Mucosa of stomach (tissue), 1 donor: Measurements from ENCODE around the gene C15orf39.

Experiments
- H3K27me3 ChIP-seq: one replicate; pipeline ENCODE4 v1.7.0; 2013; ENCODE audit warnings: mild to moderate bottlenecking, low read length; ENCODE audit not compliant: control insufficient read depth, insufficient read depth
- H3K36me3 ChIP-seq: one replicate; pipeline ENCODE4 v1.7.0; 2013; ENCODE audit warnings: low read length; ENCODE audit not compliant: control insufficient read depth, insufficient read depth
- H3K4me1 ChIP-seq: one replicate; pipeline ENCODE4 v1.7.0; 2013; ENCODE audit warnings: mild to moderate bottlenecking, low read length; ENCODE audit not compliant: control insufficient read depth, insufficient read depth
- H3K4me3 ChIP-seq: one replicate; pipeline ENCODE4 v1.7.0; 2013; ENCODE audit warnings: low read length
- H3K9ac ChIP-seq: one replicate; pipeline ENCODE4 v1.7.0; 2013; ENCODE audit warnings: mild to moderate bottlenecking, low read length, moderate library complexity
- H3K9me3 ChIP-seq: one replicate; pipeline ENCODE4 v1.7.0; 2013; ENCODE audit warnings: mild to moderate bottlenecking, low read length, moderate library complexity; ENCODE audit not compliant: control insufficient read depth
- donor health status: Pancreatic carcinoma.

The C15orf39 gene

GRCh38 chr15:75193272-75193671 is 8.4 kb upstream of the C15orf39 start:
- no peaks in the 10 kb centered on the region for H3K9me3 ChIP-seq
- no peaks in the 10 kb centered on the region for H3K36me3 ChIP-seq
- H3K4me1 ChIP-seq = peaks cover 18% of the 10 kb centered on the region
- peaks cover 6% of the 10 kb centered on the region for H3K27me3 ChIP-seq
- no peak overlapping the region for H3K9ac ChIP-seq
- no peak overlapping the region for H3K4me3 ChIP-seq

DNA sequence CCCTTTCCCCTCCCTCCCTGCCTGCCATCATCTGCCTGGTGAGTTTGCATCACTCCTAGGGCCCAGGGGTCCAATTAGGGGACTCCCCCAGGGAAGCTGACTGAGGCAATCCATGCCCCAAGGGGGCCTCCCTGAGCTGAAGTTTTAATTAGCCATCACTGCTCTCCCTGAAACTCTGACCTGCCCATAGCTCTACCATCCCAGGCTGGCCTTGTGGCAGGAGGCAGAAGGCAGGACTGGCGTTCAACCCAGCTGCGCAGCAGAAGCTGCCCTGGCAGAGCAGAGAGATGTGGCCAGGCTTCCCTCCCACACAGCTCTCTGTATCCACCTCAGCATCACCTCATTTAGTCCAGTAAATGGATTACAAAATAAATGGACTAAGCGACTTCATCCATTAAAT is 7.7 kb upstream of the C15orf39 start:
- peaks cover 25% of the 10 kb centered on the region for H3K4me1 ChIP-seq
- H3K4me3 ChIP-seq = no peak overlapping the region
- peaks cover 6% of the 10 kb centered on the region for H3K27me3 ChIP-seq
- H3K9me3 ChIP-seq = no peaks in the 10 kb centered on the region
- H3K9ac ChIP-seq = no peak overlapping the region
- no peaks in the 10 kb centered on the region for H3K36me3 ChIP-seq

- H3K9ac ChIP-seq = no peak overlapping the region
- peaks cover 30% of the 10 kb centered on the region for H3K4me1 ChIP-seq
- H3K9me3 ChIP-seq = no peaks in the 10 kb centered on the region
- H3K4me3 ChIP-seq = no peak overlapping the region
- H3K36me3 ChIP-seq = no peaks in the 10 kb centered on the region
- H3K27me3 ChIP-seq = peaks cover 6% of the 10 kb centered on the region
Observed at GRCh38 chr15:75194397-75194796, 7.3 kb upstream of the C15orf39 start.

DNA sequence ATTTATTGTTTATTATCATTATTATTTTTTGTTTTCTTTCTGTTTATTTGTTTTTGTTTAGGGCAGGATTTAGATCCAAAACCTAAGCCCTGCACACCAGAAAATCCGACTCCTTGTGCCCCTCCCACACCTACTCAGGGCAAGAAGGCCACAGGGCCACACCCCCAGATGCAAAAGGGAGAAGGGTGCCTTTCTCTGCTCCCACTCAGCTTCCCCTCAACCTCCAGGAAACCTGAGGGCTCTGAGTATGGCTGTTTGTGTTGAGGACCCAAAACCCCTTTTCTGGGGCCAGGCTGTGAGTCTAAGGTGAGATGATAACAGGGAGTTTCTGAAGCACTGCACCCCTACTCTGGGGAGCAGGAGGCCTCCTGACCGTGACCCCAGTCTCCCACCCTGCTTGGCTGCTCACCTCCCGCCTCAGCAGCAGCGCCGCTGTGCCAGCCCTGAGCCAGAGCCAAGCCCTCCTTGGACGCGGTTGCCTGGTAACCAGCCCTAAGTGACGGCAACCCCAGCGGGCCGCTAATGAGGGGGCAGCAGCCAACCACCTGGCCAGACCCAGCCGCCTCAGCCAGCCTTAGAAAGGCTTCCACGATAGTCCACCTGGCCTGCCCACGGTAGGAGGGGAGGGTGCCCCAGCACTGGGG is 6.4 kb upstream of the C15orf39 start:
- Histone ChIP-seq H3K27me3 (peaks cover 6% of the 10 kb centered on the region), H3K4me3 (no peak overlapping the region), H3K9ac (no peak overlapping the region), H3K9me3 (no peaks in the 10 kb centered on the region), H3K36me3 (no peaks in the 10 kb centered on the region), H3K4me1 (peaks cover 38% of the 10 kb centered on the region)

- no peak overlapping the region for H3K4me3 ChIP-seq
- peaks cover 44% of the 10 kb centered on the region for H3K4me1 ChIP-seq
- no peaks in the 10 kb centered on the region for H3K36me3 ChIP-seq
- no peak overlapping the region for H3K9ac ChIP-seq
- no peaks in the 10 kb centered on the region for H3K9me3 ChIP-seq
- peaks cover 6% of the 10 kb centered on the region for H3K27me3 ChIP-seq
Observed at GRCh38 chr15:75195766-75196241, 5.9 kb upstream of the C15orf39 start.

- Histone ChIP-seq H3K27me3 (peaks cover 6% of the 10 kb centered on the region), H3K36me3 (no peaks in the 10 kb centered on the region), H3K4me3 (no peak overlapping the region), H3K4me1 (peaks cover 50% of the 10 kb centered on the region), H3K9me3 (no peaks in the 10 kb centered on the region), H3K9ac (no peak overlapping the region)
Observed at GRCh38 chr15:75197062-75197630, 4.5 kb upstream of the C15orf39 start.

DNA sequence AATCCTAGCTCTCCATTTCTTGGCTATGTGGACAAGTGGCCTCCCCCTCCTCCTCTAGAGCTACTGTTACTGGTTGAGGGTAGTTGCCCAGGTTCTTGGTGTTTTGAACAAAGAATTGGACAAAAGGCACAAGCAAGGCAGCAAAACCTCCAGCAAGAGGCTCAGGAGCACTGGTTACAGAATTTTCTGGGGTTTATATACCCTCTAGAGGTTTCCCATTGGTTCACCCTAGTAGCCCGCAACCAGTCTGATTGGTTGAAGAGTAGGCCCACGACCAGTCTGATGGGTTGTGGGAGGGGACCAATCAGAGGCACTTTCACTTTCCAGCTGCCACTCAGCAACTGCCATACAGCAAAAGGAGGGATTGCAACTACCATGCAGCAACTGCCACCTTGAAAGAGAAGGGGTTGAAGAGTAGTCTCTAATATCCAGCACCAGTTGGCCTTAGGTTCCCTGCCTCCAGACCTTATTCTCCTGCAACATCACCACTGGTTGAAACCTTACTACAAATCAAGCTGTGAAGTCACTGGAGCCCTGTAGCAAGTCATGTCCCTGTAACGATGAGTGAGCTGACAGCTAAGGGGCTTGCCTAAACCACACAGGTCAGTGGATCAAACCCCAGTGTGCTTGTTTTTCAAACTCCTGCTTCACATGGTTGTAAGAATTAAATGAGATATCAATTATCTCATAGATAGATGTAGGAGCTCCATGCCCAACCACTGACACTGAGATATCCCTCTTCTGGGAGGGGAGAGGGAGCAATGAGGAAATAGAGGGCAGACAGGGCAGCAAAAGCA is 2.9 kb upstream of the C15orf39 start:
- Histone ChIP-seq H3K9ac (no peak overlapping the region), H3K4me1 (peaks cover 59% of the 10 kb centered on the region), H3K9me3 (no peaks in the 10 kb centered on the region), H3K4me3 (no peak overlapping the region), H3K27me3 (peaks cover 6% of the 10 kb centered on the region), H3K36me3 (no peaks in the 10 kb centered on the region)

- peak overlapping the region; percentile 65 for H3K9ac ChIP-seq
- no peaks in the 10 kb centered on the region for H3K9me3 ChIP-seq
- H3K4me3 ChIP-seq = no peak overlapping the region
- peaks cover 6% of the 10 kb centered on the region for H3K27me3 ChIP-seq
- H3K4me1 ChIP-seq = peaks cover 66% of the 10 kb centered on the region
- H3K36me3 ChIP-seq = no peaks in the 10 kb centered on the region
Observed at GRCh38 chr15:75199357-75199940, 2.2 kb upstream of the C15orf39 start.

DNA sequence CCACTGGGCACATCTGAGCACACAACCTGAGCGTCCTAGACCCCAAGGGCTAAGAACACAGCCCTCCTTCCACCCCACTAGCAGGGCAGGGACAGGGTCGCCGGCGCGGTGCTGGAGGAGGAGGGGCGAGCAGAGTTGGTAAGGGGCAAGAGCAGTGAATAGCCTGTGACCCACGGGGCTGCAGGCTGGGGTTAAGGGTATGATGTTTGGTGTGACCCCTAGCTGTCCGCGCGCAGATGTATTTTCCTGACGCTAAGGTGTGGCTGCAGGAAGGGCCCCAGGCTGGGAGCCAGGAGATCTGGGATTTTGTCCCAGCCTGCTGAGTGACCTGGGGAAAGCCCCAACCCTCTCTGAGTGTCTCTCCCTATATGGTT is 1.3 kb upstream of the C15orf39 start:
- Histone ChIP-seq H3K4me3 (peak overlapping the region; percentile 28), H3K9ac (peak overlapping the region; percentile 65), H3K36me3 (no peaks in the 10 kb centered on the region), H3K27me3 (peaks cover 2% of the 10 kb centered on the region), H3K4me1 (peaks cover 71% of the 10 kb centered on the region), H3K9me3 (no peaks in the 10 kb centered on the region)

DNA sequence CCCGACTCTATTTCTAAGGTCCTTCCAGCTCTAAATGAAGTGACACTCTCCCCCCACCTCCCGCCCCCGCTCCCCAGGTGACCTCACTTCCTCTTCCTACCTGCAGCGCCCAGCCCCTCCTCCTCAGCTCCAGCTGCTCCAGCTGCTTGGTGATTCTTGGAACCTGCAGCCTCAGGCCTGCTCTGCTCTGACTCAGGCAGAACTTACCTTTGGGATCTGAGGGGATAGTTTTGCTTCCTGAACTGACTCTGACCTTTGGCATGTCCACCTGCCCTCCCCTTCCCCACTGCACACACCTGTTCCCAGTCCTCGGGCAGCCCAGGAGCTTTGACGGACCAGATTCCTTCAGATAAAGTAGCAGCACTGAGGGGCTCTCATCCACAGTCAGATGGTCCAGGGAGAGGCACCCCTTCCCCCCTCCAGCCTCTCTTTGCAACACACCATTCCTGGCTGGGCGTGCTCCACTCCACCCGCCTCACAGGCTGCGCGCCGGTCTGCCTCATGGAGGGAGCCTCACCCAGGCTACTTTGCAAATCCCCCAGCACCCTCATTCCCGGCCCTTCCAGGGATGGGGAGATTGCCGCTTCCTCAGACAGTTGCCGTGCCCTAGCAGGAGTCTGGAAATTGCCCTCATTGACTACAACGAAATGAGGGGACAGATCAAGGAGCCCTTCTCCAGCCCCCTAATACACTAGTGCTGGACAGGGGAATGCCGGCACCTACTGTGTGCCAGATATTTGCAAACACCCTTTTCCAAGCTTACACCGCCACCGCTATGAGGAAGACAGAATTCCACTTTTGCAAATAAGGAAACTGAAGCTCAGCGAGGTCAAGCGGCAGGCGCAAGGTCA is 692 bp upstream of the C15orf39 start:
- Histone ChIP-seq H3K36me3 (no peaks in the 10 kb centered on the region), H3K9ac (peak overlapping the region; percentile 65), H3K27me3 (no peaks in the 10 kb centered on the region), H3K9me3 (no peaks in the 10 kb centered on the region), H3K4me3 (peak overlapping the region; percentile 75), H3K4me1 (peaks cover 66% of the 10 kb centered on the region)

- Histone ChIP-seq H3K27me3 (no peaks in the 10 kb centered on the region), H3K4me3 (peak overlapping the region; percentile 91), H3K9ac (peak overlapping the region; percentile 98), H3K36me3 (no peaks in the 10 kb centered on the region), H3K4me1 (peaks cover 62% of the 10 kb centered on the region), H3K9me3 (no peaks in the 10 kb centered on the region)
Observed at GRCh38 chr15:75202251-75203016, 752 bp downstream of the C15orf39 start.
